Measurements from ENCODE around the gene RPN2.

DNA sequence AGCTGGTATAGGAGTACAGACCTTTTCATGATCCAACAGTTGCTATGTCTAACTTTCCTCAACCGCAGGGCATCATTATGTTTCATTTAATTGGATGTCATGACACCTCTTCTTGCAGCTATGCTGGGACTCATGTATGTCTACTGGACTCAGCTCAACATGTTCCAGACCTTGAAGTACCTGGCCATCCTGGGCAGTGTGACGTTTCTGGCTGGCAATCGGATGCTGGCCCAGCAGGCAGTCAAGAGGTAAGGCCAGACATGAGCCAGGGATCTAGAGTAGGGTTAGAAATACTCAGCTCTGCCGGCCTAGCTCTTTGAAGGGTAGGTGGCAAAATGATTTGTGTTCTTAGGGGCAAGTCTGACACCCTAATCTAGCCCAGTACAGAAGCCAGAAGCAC, 57.3 kb downstream of the RPN2 start:
- TF ChIP-seq, protein P1, sequence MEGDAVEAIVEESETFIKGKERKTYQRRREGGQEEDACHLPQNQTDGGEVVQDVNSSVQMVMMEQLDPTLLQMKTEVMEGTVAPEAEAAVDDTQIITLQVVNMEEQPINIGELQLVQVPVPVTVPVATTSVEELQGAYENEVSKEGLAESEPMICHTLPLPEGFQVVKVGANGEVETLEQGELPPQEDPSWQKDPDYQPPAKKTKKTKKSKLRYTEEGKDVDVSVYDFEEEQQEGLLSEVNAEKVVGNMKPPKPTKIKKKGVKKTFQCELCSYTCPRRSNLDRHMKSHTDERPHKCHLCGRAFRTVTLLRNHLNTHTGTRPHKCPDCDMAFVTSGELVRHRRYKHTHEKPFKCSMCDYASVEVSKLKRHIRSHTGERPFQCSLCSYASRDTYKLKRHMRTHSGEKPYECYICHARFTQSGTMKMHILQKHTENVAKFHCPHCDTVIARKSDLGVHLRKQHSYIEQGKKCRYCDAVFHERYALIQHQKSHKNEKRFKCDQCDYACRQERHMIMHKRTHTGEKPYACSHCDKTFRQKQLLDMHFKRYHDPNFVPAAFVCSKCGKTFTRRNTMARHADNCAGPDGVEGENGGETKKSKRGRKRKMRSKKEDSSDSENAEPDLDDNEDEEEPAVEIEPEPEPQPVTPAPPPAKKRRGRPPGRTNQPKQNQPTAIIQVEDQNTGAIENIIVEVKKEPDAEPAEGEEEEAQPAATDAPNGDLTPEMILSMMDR (IDR thresholded peaks at IDR 0.05) = no peak
- no peak for TF ChIP-seq POLR2A (IDR thresholded peaks at IDR 0.05)
